Body of pancreas (tissue), 4 donors: ENCODE measurements around the gene FBN3. TPM values are rescaled to one million over a fixed set of nuclear protein-coding genes. Genes with fewer than 3 reads are reported as not detected.

Source experiments
- ATAC-seq: fragments of 150-250 bp; one replicate; pipeline ENCODE4 v1.9.1; 2016
- DNase-seq, 4 donors: peaks; one replicate each; pipeline ENCODE4 v3.0.0-alpha.2; 2019
- H3K27ac ChIP-seq, 4 donors: fragments of 200-600 bp; sonication (generic); 1 replicate in 3 of 4; 2 replicates in 1 of 4; pipeline versions ENCODE4 v1.5.1 to v1.6.1; 2016 to 2019; ENCODE audit warnings: mild to moderate bottlenecking in 1 of 4, mixed read lengths in 1 of 4, moderate library complexity in 1 of 4
- H3K27me3 ChIP-seq, 2 donors: fragments of 200-600 bp; sonication (generic); one replicate each; pipeline ENCODE4 v1.6.0; 2016; ENCODE audit warnings: mild to moderate bottlenecking in 1 of 2
- H3K36me3 ChIP-seq, 2 donors: fragments of 200-600 bp; sonication (generic); replicated peaks in 1 of 2; 2 replicates each; pipeline ENCODE4 v1.5.1; 2016; ENCODE audit warnings: low read depth in 2 of 2; ENCODE audit not compliant: insufficient read depth in 1 of 2
- H3K4me1 ChIP-seq: fragments of 200-600 bp; sonication (generic); one replicate; pipeline ENCODE4 v1.6.0; 2016
- H3K4me3 ChIP-seq, 2 donors: fragments of 200-600 bp; sonication (generic); 1 replicate in 1 of 2; 2 replicates in 1 of 2; pipeline ENCODE4 v1.5.1; 2016 to 2019
- H3K9me3 ChIP-seq, 3 donors: fragments of 200-600 bp; sonication (generic); 1 replicate in 2 of 3; 2 replicates in 1 of 3; pipeline ENCODE4 v1.5.1; 2016
- POLR2A ChIP-seq, 3 donors: fragments of 450-650 bp; IDR thresholded peaks; one replicate each; pipeline ENCODE4 v1.6.1; 2016; ENCODE audit warnings: antibody characterized with exemption in 3 of 3, mild to moderate bottlenecking in 2 of 3
- whole genome bisulfite sequencing, 2 donors: methylation state at CpG; one replicate each; pipeline ENCODE4 v1.1.5; 2017; 5-methylcytosine and 5-hydroxymethylcytosine counted together
- intact Hi-C: fragments of 100-400 bp; cut with DNase I; formaldehyde crosslinking; loops from one replicate; pipeline ENCODE4 v1.15.1; 2023
- total RNA-seq, 2 donors: library from RNA; depleted of rRNA; stranded (reverse); fragments of >200 nt; gene quantifications; one replicate each; pipeline ENCODE4 v1.1.0, GENCODE V29; 2016
- TF ChIP-seq, protein P1 (sequence below), 7 experiments: fragments of 450-650 bp in 4 of 7; fragments of 200-600 bp in 3 of 7; sonication (generic) in 3 of 7; IDR thresholded peaks; one replicate each; pipeline ENCODE4 v1.5.1; 2016 to 2019; ENCODE audit warnings: antibody characterized with exemption in 7 of 7

The FBN3 gene
- total RNA-seq: under 1 TPM in 1 of 2 donors, not detected in 1; 0.26 TPM

DNA sequence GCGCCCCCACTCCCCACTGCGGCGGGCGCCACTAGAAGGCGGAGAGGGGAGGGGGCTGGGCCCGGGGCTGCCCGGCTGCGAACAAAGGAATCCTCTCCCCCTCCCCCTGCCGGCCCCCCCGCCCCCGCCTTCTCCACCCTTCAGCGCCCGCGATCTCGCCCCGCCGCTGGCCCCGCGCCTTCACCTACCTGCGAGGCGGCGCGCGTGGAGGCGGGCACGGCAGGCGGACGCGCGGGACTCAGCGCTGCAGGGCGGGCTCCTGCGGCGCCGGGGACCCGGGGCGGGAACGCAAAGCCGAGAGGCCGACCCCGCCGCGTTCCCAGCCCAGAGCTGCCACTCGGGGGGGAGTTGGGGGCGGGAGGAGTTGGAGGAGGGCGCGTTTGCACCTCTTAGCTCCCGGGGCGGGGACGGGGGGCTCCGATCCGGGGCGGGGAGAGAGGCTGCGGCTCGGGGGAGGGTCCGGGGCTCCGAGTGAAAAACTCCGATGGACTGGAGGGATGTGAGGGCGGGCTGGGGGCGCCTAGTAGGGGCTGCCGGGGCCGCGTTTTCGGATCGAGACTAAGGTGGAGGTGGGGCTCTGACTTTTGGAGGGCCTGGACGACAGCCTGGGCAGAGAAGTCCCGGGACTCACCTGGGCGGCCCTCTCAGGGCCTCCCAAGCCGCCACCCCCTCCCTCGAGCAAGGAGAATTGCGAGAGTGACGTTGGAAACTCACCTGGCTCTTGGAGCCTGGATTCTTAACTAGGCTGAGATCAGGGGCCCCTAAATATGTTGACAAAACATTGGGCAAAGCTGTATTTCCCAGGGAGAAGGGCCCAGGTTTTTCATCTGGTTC, at the start of gene FBN3:
Gene FBN3, minus strand, starts transcription at position 332 of the 834 bp plus-strand sequence. CDS start 2,112 bp downstream, outside the sequence.
- Histone ChIP-seq H3K27me3 (peaks cover 0 to 6% of the 10 kb centered on the region in 2 donors), H3K27ac (no peak within 1 kb of the TSS), H3K9me3 (no peaks in the 10 kb centered on the region), H3K4me1 (peaks cover 26% of the 10 kb centered on the region), H3K4me3 (no peak within 1 kb of the TSS), H3K36me3 (no peaks in the 10 kb centered on the region)
- no peak for TF ChIP-seq POLR2A (IDR thresholded peaks at IDR 0.05)
- TF ChIP-seq, protein P1, sequence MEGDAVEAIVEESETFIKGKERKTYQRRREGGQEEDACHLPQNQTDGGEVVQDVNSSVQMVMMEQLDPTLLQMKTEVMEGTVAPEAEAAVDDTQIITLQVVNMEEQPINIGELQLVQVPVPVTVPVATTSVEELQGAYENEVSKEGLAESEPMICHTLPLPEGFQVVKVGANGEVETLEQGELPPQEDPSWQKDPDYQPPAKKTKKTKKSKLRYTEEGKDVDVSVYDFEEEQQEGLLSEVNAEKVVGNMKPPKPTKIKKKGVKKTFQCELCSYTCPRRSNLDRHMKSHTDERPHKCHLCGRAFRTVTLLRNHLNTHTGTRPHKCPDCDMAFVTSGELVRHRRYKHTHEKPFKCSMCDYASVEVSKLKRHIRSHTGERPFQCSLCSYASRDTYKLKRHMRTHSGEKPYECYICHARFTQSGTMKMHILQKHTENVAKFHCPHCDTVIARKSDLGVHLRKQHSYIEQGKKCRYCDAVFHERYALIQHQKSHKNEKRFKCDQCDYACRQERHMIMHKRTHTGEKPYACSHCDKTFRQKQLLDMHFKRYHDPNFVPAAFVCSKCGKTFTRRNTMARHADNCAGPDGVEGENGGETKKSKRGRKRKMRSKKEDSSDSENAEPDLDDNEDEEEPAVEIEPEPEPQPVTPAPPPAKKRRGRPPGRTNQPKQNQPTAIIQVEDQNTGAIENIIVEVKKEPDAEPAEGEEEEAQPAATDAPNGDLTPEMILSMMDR (IDR thresholded peaks at IDR 0.05): no peak
- WGBS, 2 donors: 6 to 10% methylated on average over 2 to 61 of the region's 72 CpGs
- DNase-seq (no peak), ATAC-seq (peak; percentile 16)
- intact Hi-C loops: no loop called here

DNA sequence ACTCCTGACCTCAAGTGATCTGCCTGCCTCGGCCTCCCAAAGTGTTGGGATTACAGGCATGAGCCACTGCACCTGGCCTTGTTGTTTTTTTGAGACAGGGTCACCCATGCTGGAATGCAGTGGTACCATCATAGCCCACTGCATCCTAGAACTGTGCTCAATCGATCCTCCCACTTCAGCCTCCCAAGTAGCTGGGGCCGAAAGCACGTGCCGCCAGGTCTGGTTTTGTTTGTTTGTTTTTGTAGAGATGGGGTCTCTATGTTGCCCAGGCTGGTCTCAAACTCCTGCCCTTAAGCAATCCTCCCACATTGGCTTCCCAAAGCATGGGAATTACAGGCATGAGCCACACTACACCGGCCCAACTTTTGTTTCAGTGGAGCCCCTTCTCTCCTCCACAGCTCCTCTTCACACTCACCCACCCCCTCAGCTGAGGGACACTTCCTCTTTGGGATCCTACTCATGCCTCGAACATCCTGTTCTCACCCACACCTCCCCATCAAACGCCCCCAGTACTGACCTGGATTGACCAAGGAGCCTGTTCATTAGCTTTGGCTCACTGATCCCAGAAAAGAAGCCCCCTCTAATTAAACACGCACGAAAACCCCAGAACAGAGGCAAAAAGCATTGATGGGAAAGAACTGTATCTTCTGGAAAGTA, 47.0 kb upstream of the FBN3 start:
- Histone ChIP-seq H3K36me3 (no peaks in the 10 kb centered on the region), H3K27ac (no peak overlapping the region), H3K9me3 (no peaks in the 10 kb centered on the region), H3K4me1 (no peaks in the 10 kb centered on the region), H3K4me3 (no peak overlapping the region), H3K27me3 (no peaks in the 10 kb centered on the region)
- DNase-seq (no peak), ATAC-seq (no peak)
- no peak for TF ChIP-seq POLR2A (IDR thresholded peaks at IDR 0.05)
- TF ChIP-seq, protein P1 (IDR thresholded peaks at IDR 0.05): no peak
- WGBS, 2 donors: 64 to 75% methylated on average over 10 of the region's 10 CpGs
- intact Hi-C loops: no loop called here

DNA sequence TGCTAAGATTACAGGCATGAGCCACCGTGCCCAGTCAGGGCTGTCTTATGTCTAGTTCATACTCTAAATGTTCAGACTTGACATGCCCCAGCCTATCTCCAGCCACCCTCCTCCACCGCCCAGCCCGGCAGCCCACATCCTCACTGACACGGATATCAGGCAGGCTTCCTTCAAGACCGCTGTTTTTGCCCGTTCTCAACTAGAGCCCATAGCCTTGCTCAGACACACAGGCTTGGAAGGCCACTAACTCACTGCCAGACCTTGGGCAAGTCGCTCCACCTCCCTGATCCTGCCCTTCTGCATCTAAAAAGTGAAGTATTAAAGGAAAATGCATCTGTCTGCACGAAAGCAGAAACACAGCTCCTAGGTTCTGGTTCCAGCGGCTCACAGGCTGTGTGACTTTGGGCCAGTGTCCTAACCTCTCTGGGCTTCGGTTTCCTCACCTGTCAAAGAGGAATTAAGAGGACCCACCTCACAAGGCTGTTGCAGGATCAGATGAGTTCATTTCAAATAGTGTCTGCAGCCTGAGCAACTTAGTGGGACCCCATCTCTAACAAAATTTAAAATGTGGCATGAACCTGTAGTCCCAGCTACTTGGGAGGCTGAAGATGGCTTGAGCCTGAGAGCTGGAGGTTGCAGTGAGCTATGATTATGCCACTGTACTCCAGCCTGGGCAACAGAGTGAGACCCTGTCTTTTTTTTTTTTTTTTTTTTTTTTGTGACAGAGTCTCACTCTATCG, 45.3 kb upstream of the FBN3 start:
- TF ChIP-seq, protein P1 (IDR thresholded peaks at IDR 0.05): no peak
- no peak for TF ChIP-seq POLR2A (IDR thresholded peaks at IDR 0.05)

DNA sequence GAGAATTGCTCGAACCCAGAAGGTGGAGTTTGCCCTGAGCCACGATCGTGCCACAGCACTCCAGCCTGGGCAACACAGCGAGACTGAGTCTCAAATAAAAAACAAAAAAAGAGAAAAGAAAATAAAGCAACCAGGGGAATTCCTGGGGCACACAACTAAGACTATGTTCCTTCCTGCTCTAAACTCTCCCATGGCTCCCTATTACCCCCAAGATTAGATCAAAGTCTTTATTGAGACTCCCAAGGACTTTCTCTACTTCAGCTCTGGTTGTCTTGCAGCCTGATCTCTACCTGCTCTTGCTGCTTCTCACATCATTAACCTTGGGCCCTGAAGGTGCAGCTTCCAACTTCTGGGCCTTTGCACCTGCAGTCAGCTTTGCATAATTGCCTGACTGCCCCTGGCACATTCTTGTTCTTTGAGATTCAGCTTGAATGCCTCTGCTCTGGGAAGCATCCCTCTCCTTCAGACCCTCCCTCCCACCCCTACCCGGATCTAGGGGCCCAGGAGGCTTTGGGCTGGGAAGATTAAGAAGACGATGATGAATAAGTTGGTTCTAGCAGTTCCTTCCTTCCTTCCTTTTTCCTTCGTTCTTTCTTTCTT, 42.9 kb upstream of the FBN3 start:
- H3K4me3 ChIP-seq: no peak overlapping the region
- WGBS, 2 donors: 71 to 83% methylated on average over 7 of the region's 7 CpGs
- H3K36me3 ChIP-seq: no peaks in the 10 kb centered on the region
- intact Hi-C loops: no loop called here
- peaks cover 10% of the 10 kb centered on the region for H3K4me1 ChIP-seq
- ATAC-seq (no peak), DNase-seq (no peak)
- TF ChIP-seq, protein P1 (IDR thresholded peaks at IDR 0.05): no peak
- no peak for TF ChIP-seq POLR2A (IDR thresholded peaks at IDR 0.05)
- H3K27ac ChIP-seq: no peak overlapping the region
- no peaks in the 10 kb centered on the region for H3K27me3 ChIP-seq
- no peaks in the 10 kb centered on the region for H3K9me3 ChIP-seq

More for the DNA sequence above, 45.3 kb upstream of the FBN3 start:
- Histone ChIP-seq H3K36me3 (no peaks in the 10 kb centered on the region), H3K4me1 (no peaks in the 10 kb centered on the region), H3K4me3 (no peak overlapping the region), H3K9me3 (no peaks in the 10 kb centered on the region), H3K27me3 (no peaks in the 10 kb centered on the region), H3K27ac (peak overlapping the region in 1 of 4 donors; percentile 61)
- no peak for ATAC-seq
- DNase-seq: no peak
- intact Hi-C loops: no loop called here
- WGBS, 2 donors: 65 to 74% methylated on average over 10 to 11 of the region's 11 CpGs
